Upper lobe of left lung (tissue), 6 donors: ENCODE measurements around the gene MT1B. TPM values are rescaled to one million over a fixed set of nuclear protein-coding genes. Genes with fewer than 3 reads are reported as not detected.
"Not testable (repeated sequence)": the region's sequence is repeated elsewhere in the genome, so short reads cannot be mapped to it uniquely, and the experiment has no call there.

Experiments
- ATAC-seq, 2 donors: fragments of 200-7000 bp; cut with Tn5 transposase; one replicate each; pipeline ENCODE4 v1.9.1; 2022; ENCODE audit warnings: mild to moderate bottlenecking in 2 of 2, moderate library complexity in 2 of 2; ENCODE audit not compliant: low FRiP score in 2 of 2
- DNase-seq, 2 donors: peaks; one replicate each; pipeline ENCODE4 v3.0.0-alpha.2; 2019 to 2020
- H3K27ac ChIP-seq, 4 donors: fragments of 200-600 bp; sonication (generic); one replicate each; pipeline ENCODE4 v1.5.1; 2016 to 2019
- H3K27me3 ChIP-seq, 4 donors: fragments of 200-600 bp; sonication (generic); one replicate each; pipeline ENCODE4 v1.5.1; 2017 to 2019
- H3K36me3 ChIP-seq, 4 donors: fragments of 200-600 bp; sonication (generic); one replicate each; pipeline ENCODE4 v1.5.1; 2016 to 2019
- H3K4me1 ChIP-seq, 4 donors: fragments of 200-600 bp; sonication (generic); one replicate each; pipeline ENCODE4 v1.5.1; 2018 to 2019
- H3K4me3 ChIP-seq, 4 donors: fragments of 200-600 bp; sonication (generic); one replicate each; pipeline ENCODE4 v1.5.1; 2017 to 2019; ENCODE audit warnings: mild to moderate bottlenecking in 2 of 4, moderate library complexity in 1 of 4
- H3K9me3 ChIP-seq, 4 donors: fragments of 200-600 bp; sonication (generic); one replicate each; pipeline ENCODE4 v1.5.1; 2018 to 2019
- EP300 ChIP-seq, 4 donors: sonication (generic); formaldehyde crosslinking; IDR thresholded peaks; one replicate each; pipeline ENCODE4 v1.5.1; 2017; ENCODE audit warnings: antibody characterized with exemption in 4 of 4, control low read depth in 2 of 4
- POLR2A ChIP-seq, 4 donors: fragments of 450-650 bp; IDR thresholded peaks; one replicate each; pipeline ENCODE4 v1.5.1; 2016 to 2017; ENCODE audit warnings: antibody characterized with exemption in 4 of 4, mild to moderate bottlenecking in 2 of 4
- POLR2AphosphoS5 ChIP-seq, 2 donors: sonication (generic); formaldehyde crosslinking; IDR thresholded peaks; one replicate each; pipeline ENCODE4 v1.5.1; 2017; ENCODE audit warnings: antibody characterized with exemption in 2 of 2
- whole genome bisulfite sequencing, 2 donors: methylation state at CpG; one replicate each; pipeline ENCODE4 v1.1.5; 2017 to 2018; 5-methylcytosine and 5-hydroxymethylcytosine counted together
- total RNA-seq, 6 donors: library from RNA; depleted of rRNA in 4 of 6; stranded (reverse); fragments of >200 nt in 4 of 6; gene quantifications; one replicate each; pipeline versions ENCODE4 v1.1.0 to v1.2.1, GENCODE V29; 2016 to 2021
- TF ChIP-seq, protein P1 (sequence below), 6 experiments: fragments of 450-650 bp in 4 of 6; fragments of 200-600 bp in 2 of 6; sonication (generic) in 2 of 6; IDR thresholded peaks; one replicate each; pipeline ENCODE4 v1.5.1; 2016 to 2019; ENCODE audit warnings: antibody characterized with exemption in 6 of 6
- donor health status: DM: no; HTN: no; CAD: no; lungs with moderate emphysema.
- donor health status: DM: no; HTN: yes; CAD: no; lungs with severe emphysema.

Gene MT1B
- total RNA-seq, 6 donors from 2014 or later: not detected

- WGBS, 2 donors: 79 to 83% methylated on average over 2 of the region's 2 CpGs
- Histone ChIP-seq H3K27ac (no peak overlapping the region), H3K4me3 (no peak overlapping the region), H3K4me1 (peaks cover 10 to 20% (median 19%) of the 10 kb centered on the region in 4 donors), H3K9me3 (no peaks in the 10 kb centered on the region), H3K27me3 (peaks cover 0 to 22% (median 10%) of the 10 kb centered on the region in 4 donors), H3K36me3 (no peaks in the 10 kb centered on the region)
- no peak for DNase-seq
- no peak for TF ChIP-seq POLR2AphosphoS5 (IDR thresholded peaks at IDR 0.05)
- TF ChIP-seq, protein P1, sequence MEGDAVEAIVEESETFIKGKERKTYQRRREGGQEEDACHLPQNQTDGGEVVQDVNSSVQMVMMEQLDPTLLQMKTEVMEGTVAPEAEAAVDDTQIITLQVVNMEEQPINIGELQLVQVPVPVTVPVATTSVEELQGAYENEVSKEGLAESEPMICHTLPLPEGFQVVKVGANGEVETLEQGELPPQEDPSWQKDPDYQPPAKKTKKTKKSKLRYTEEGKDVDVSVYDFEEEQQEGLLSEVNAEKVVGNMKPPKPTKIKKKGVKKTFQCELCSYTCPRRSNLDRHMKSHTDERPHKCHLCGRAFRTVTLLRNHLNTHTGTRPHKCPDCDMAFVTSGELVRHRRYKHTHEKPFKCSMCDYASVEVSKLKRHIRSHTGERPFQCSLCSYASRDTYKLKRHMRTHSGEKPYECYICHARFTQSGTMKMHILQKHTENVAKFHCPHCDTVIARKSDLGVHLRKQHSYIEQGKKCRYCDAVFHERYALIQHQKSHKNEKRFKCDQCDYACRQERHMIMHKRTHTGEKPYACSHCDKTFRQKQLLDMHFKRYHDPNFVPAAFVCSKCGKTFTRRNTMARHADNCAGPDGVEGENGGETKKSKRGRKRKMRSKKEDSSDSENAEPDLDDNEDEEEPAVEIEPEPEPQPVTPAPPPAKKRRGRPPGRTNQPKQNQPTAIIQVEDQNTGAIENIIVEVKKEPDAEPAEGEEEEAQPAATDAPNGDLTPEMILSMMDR (IDR thresholded peaks at IDR 0.05): no peak
- TF ChIP-seq POLR2A (IDR thresholded peaks at IDR 0.05): no peak
- no peak for TF ChIP-seq EP300 (IDR thresholded peaks at IDR 0.05)
- no peak for ATAC-seq
Measured at GRCh38 chr16:56670620-56670934, 18.9 kb downstream of the MT1B start.

GRCh38 chr16:56671691-56672090, 20.0 kb downstream of the MT1B start:
- not testable (repeated sequence) for ATAC-seq

DNA sequence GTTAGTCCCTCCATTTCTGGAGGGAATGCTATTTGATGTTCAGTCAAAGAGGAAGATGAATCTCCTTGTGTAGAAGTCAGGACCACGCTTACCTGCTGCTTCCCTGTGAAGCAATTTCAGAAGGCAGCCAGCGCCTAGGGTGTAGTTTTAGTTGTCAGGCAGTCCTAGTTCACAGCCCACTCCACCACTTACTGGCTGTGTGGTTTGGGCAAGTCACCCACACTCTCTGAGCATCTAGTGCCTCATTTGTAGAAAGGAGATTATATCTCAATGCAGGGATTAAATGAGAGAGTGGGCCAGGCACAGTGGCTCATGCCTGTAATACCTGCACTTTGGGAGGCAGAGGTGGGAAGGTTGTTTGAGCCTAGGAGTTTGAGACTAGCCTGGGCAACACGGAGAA, 20.5 kb downstream of the MT1B start:
- not testable (repeated sequence) for DNase-seq, H3K9me3 ChIP-seq, H3K4me3 ChIP-seq, H3K27ac ChIP-seq, H3K36me3 ChIP-seq, ATAC-seq
- 79 to 91% methylated on average over 3 of the region's 3 CpGs for WGBS, 2 donors
- peaks cover 10 to 28% (median 25%) of the 10 kb centered on the region in 4 donors for H3K4me1 ChIP-seq
- peaks cover 0 to 27% (median 11%) of the 10 kb centered on the region in 4 donors for H3K27me3 ChIP-seq

More at GRCh38 chr16:56671691-56672090, 20.0 kb downstream of the MT1B start:
- Histone ChIP-seq H3K27me3 (peaks cover 0 to 27% (median 11%) of the 10 kb centered on the region in 4 donors), H3K4me1 (peaks cover 10 to 28% (median 25%) of the 10 kb centered on the region in 4 donors)
- H3K36me3 ChIP-seq, H3K27ac ChIP-seq, H3K4me3 ChIP-seq, H3K9me3 ChIP-seq, DNase-seq: not testable (repeated sequence)
- 43 to 59% methylated on average over 2 of the region's 2 CpGs for WGBS, 2 donors

- H3K36me3 ChIP-seq: no peaks in the 10 kb centered on the region
- H3K27me3 ChIP-seq: peaks cover 0 to 25% (median 10%) of the 10 kb centered on the region in 4 donors
- peaks cover 8 to 25% (median 20%) of the 10 kb centered on the region in 4 donors for H3K4me1 ChIP-seq
- TF ChIP-seq, protein P1 (IDR thresholded peaks at IDR 0.05): no peak
- TF ChIP-seq POLR2A (IDR thresholded peaks at IDR 0.05): no peak
- no peak for TF ChIP-seq POLR2AphosphoS5 (IDR thresholded peaks at IDR 0.05)
- TF ChIP-seq EP300 (IDR thresholded peaks at IDR 0.05): no peak
- no peak overlapping the region for H3K27ac ChIP-seq
- DNase-seq (no peak), ATAC-seq (no peak)
- no peak overlapping the region for H3K4me3 ChIP-seq
- no peaks in the 10 kb centered on the region for H3K9me3 ChIP-seq
- WGBS, 2 donors: 76 to 84% methylated on average over 9 to 11 of the region's 11 CpGs
Measured at GRCh38 chr16:56672761-56673536, 21.3 kb downstream of the MT1B start.

GRCh38 chr16:56673921-56674320, 22.2 kb downstream of the MT1B start:
- Histone ChIP-seq H3K27me3 (peaks cover 0 to 19% (median 7%) of the 10 kb centered on the region in 4 donors), H3K4me3 (no peak overlapping the region), H3K27ac (no peak overlapping the region), H3K36me3 (no peaks in the 10 kb centered on the region), H3K4me1 (peaks cover 5 to 20% (median 15%) of the 10 kb centered on the region in 4 donors), H3K9me3 (no peaks in the 10 kb centered on the region)
- TF ChIP-seq POLR2A (IDR thresholded peaks at IDR 0.05) (no peak), POLR2AphosphoS5 (IDR thresholded peaks at IDR 0.05) (no peak), EP300 (IDR thresholded peaks at IDR 0.05) (no peak)
- TF ChIP-seq, protein P1 (IDR thresholded peaks at IDR 0.05): peak; percentile 38 to 62 (median 53)
- DNase-seq: no peak
- ATAC-seq: peak in 1 of 2 donors; percentile 47
- 38 to 43% methylated on average over 12 of the region's 12 CpGs for WGBS, 2 donors

GRCh38 chr16:56674570-56674969, 22.9 kb downstream of the MT1B start:
- H3K9me3 ChIP-seq, H3K36me3 ChIP-seq, H3K4me3 ChIP-seq, H3K27ac ChIP-seq, ATAC-seq, DNase-seq: not testable (repeated sequence)
- peaks cover 0 to 14% (median 4%) of the 10 kb centered on the region in 4 donors for H3K27me3 ChIP-seq
- 87 to 89% methylated on average over 6 of the region's 6 CpGs for WGBS, 2 donors
- peaks cover 2 to 15% (median 10%) of the 10 kb centered on the region in 4 donors for H3K4me1 ChIP-seq
